IMR-90 (cell line): Measurements from ENCODE around the gene ACBD5. TPM values are rescaled to one million over a fixed set of nuclear protein-coding genes. Genes with fewer than 3 reads are reported as not detected.
"Not testable (repeated sequence)": the region's sequence is repeated elsewhere in the genome, so short reads cannot be mapped to it uniquely, and the experiment has no call there.

Experiments used
- ATAC-seq: fragments of 200-7000 bp; cut with Tn5 transposase; 2 replicates; pipeline ENCODE4 v1.9.1; 2020; ENCODE audit warnings: low read depth, mild to moderate bottlenecking, moderate library complexity
- BruUV-seq: library from RNA; stranded (reverse); fragments of 400-500 nt; replicated peaks from 2 replicates; lab custom pipeline; 2021; lab: Mats Ljungman, UMichigan
- CTCF ChIA-PET: fragments of 300-600 bp; formaldehyde crosslinking; extraction: SDS; loops from one replicate; lab custom pipeline; 2021; ENCODE audit warnings: antibody characterized with exemption; lab: Yijun Ruan, JAX
- POLR2A ChIA-PET: fragments of 300-600 bp; sonication (Branson Sonifier 250); formaldehyde crosslinking; loops from one replicate; lab custom pipeline; 2022; ENCODE audit warnings: antibody characterized with exemption; ENCODE audit not compliant: unreplicated experiment; lab: Charles Lee
- DNase-seq: peaks from one replicate; pipeline ENCODE4 v3.0.0; 2013
- H2AFZ ChIP-seq: replicated peaks from 2 replicates; pipeline ENCODE3; 2013; ENCODE audit warnings: low read length, mild to moderate bottlenecking; ENCODE audit not compliant: poor library complexity
- H2AK5ac ChIP-seq: 2 replicates; pipeline ENCODE4 v1.6.1; 2013; ENCODE audit warnings: low read depth, low read length, inconsistent platforms
- H2AK9ac ChIP-seq: replicated peaks from 2 replicates; pipeline ENCODE3; 2013; ENCODE audit warnings: mild to moderate bottlenecking, low read depth, low read length, moderate library complexity; ENCODE audit not compliant: poor library complexity
- H2BK120ac ChIP-seq: 2 replicates; pipeline ENCODE4 v1.6.1; 2013; ENCODE audit warnings: low read depth, low read length, inconsistent platforms
- H2BK15ac ChIP-seq: 3 replicates; pipeline ENCODE4 v1.6.1; 2013; ENCODE audit warnings: low read depth, low read length, inconsistent platforms
- H2BK20ac ChIP-seq: 2 replicates; pipeline ENCODE4 v1.6.1; 2013; ENCODE audit warnings: low read depth, mild to moderate bottlenecking, inconsistent platforms, low read length, moderate library complexity
- H2BK5ac ChIP-seq: 2 replicates; pipeline ENCODE4 v1.6.1; 2013; ENCODE audit warnings: mild to moderate bottlenecking, low read depth, low read length, inconsistent platforms; ENCODE audit not compliant: poor library complexity, severe bottlenecking
- H3K14ac ChIP-seq: replicated peaks from 2 replicates; pipeline ENCODE4 v1.6.1; 2013; ENCODE audit warnings: low read depth, low read length, inconsistent platforms
- H3K18ac ChIP-seq: 2 replicates; pipeline ENCODE4 v1.6.1; 2013; ENCODE audit warnings: low read depth, low read length, control low read depth
- H3K23ac ChIP-seq: 2 replicates; pipeline ENCODE4 v1.6.1; 2013; ENCODE audit warnings: low read depth, low read length, inconsistent platforms
- H3K27ac ChIP-seq: 2 replicates; pipeline ENCODE4 v1.5.1; 2013; ENCODE audit warnings: mild to moderate bottlenecking, control low read depth, low read length; ENCODE audit not compliant: insufficient read depth
- H3K27me3 ChIP-seq: 2 replicates; pipeline ENCODE4 v1.6.1; 2013; ENCODE audit warnings: low read length; ENCODE audit not compliant: control insufficient read depth, insufficient read depth
- H3K36me3 ChIP-seq: 2 replicates; pipeline ENCODE4 v1.6.1; 2013; ENCODE audit warnings: low read length, mixed read lengths; ENCODE audit not compliant: control insufficient read depth, insufficient read depth
- H3K4ac ChIP-seq: 2 replicates; pipeline ENCODE4 v1.6.1; 2013; ENCODE audit warnings: low read depth, low read length, inconsistent platforms
- H3K4me1 ChIP-seq: 2 replicates; pipeline ENCODE4 v1.6.1; 2013; ENCODE audit warnings: low read length, mixed read lengths; ENCODE audit not compliant: control insufficient read depth, insufficient read depth
- H3K4me2 ChIP-seq: 2 replicates; pipeline ENCODE4 v1.6.1; 2013; ENCODE audit warnings: low read depth, mild to moderate bottlenecking, control low read depth, low read length, moderate library complexity
- H3K4me3 ChIP-seq: 2 replicates; pipeline ENCODE4 v1.5.1; 2013; ENCODE audit warnings: low read depth, mild to moderate bottlenecking, control low read depth, low read length, moderate library complexity; ENCODE audit not compliant: insufficient read depth
- H3K56ac ChIP-seq: 2 replicates; pipeline ENCODE4 v1.6.1; 2013; ENCODE audit warnings: low read length, inconsistent platforms; ENCODE audit not compliant: insufficient read depth; ENCODE audit errors: extremely low read depth
- H3K79me1 ChIP-seq, 2 experiments: 2 replicates each; pipeline ENCODE4 v1.6.1; 2013; ENCODE audit warnings: low read length in 2 of 2, inconsistent platforms in 1 of 2, low read depth in 1 of 2
- H3K9ac ChIP-seq: 2 replicates; pipeline ENCODE4 v1.6.1; 2013; ENCODE audit warnings: low read depth, low read length, control low read depth
- H3K9me1 ChIP-seq: 2 replicates; pipeline ENCODE4 v1.6.1; 2013; ENCODE audit warnings: low read length, inconsistent platforms; ENCODE audit not compliant: insufficient read depth
- H3K9me3 ChIP-seq: 2 replicates; pipeline ENCODE4 v1.6.1; 2013; ENCODE audit warnings: low read length; ENCODE audit not compliant: control insufficient read depth, insufficient read depth
- H4K20me1 ChIP-seq: 2 replicates; pipeline ENCODE4 v1.6.1; 2013; ENCODE audit warnings: low read length, inconsistent platforms; ENCODE audit not compliant: insufficient read depth
- H4K5ac ChIP-seq: 2 replicates; pipeline ENCODE4 v1.6.1; 2013; ENCODE audit warnings: mild to moderate bottlenecking, low read depth, low read length, control low read depth
- H4K8ac ChIP-seq, 2 experiments: 2 replicates each; pipeline ENCODE4 v1.6.1; 2013; ENCODE audit warnings: low read depth in 2 of 2, low read length in 2 of 2, control low read depth in 1 of 2, inconsistent platforms in 1 of 2
- H4K91ac ChIP-seq: 2 replicates; pipeline ENCODE4 v1.6.1; 2013; ENCODE audit warnings: low read depth, low read length, inconsistent platforms; ENCODE audit not compliant: insufficient read depth
- WGBS, 2 experiments: methylation state at CpG; one replicate each; pipeline versions ENCODE4 v1.1.5 to v1.1.7; 2013; ENCODE audit warnings: missing lambda C conversion rate in 2 of 2; ENCODE audit not compliant: insufficient read length in 1 of 2; ENCODE audit errors: extremely low coverage in 2 of 2; 5-methylcytosine and 5-hydroxymethylcytosine counted together
- dilution Hi-C: fragments of 300-500 bp; cut with HindIII; formaldehyde crosslinking; loops from one replicate; pipeline ENCODE4 v1.14.3; 2018; ENCODE audit warnings: low sequenced_read_pairs; ENCODE audit not compliant: unreplicated experiment
- in situ Hi-C: fragments of 300-500 bp; cut with MboI; formaldehyde crosslinking; loops from 3 replicates; pipeline ENCODE4 v1.14.3; 2019; ENCODE audit warnings: low sequenced_read_pairs, inconsistent platforms, mixed read lengths
- intact Hi-C: fragments of 100-400 bp; cut with micrococcal nuclease; formaldehyde crosslinking; loops from 2 replicates; pipeline ENCODE4 v1.10.0; 2022
- polyA plus RNA-seq, 3 experiments: library from polyadenylated mRNA; depleted of rRNA; stranded (reverse); fragments of >200 nt; gene quantifications; 2 replicates each; pipeline ENCODE4 v1.2.3, GENCODE V29; 2012; ENCODE audit warnings: low replicate concordance in 1 of 3
- total RNA-seq: library from RNA; depleted of rRNA; stranded (reverse); fragments of >200 nt; gene quantifications from 2 replicates; pipeline ENCODE4 v1.2.3, GENCODE V29; 2012

ACBD5 gene
- total and polyA plus RNA-seq, 2 of the 4 experiments (the other 2 are of a cell fraction), result 7.7 to 11.7 TPM

DNA sequence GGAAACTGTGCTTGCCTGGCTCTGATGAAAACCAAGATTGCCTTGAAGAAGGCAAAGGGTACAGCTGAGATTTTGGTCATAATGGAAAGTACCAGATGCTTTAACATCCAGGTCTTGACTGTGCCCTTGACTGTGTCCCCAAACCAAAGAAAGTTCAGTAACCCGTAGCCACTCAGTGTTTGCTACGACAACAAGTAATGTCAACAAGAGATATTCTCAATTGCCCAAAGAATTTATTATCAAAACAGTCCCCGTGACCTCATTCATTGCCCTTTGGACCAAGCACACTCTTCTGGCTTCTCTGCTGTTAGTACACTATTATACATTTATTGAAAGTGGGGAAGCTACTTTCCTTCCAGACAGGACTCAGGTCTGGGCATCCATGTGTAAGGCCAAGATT, 25.4 kb upstream of the ACBD5 start:
- H3K9me1 ChIP-seq, H4K20me1 ChIP-seq, H3K4ac ChIP-seq, H4K91ac ChIP-seq, POLR2A ChIA-PET, H3K23ac ChIP-seq, DNase-seq, CTCF ChIA-PET, H2BK120ac ChIP-seq, H3K14ac ChIP-seq, H3K18ac ChIP-seq, H3K4me2 ChIP-seq, H2BK15ac ChIP-seq, H3K9ac ChIP-seq, ATAC-seq, H3K79me1 ChIP-seq, H3K27ac ChIP-seq, H4K8ac ChIP-seq, H2AK9ac ChIP-seq, H3K9me3 ChIP-seq, H3K27me3 ChIP-seq, H3K56ac ChIP-seq, H3K4me3 ChIP-seq, H2AK5ac ChIP-seq, H4K5ac ChIP-seq, H2AFZ ChIP-seq, in situ Hi-C loops, H2BK5ac ChIP-seq, H3K4me1 ChIP-seq, intact Hi-C loops, H3K36me3 ChIP-seq, dilution Hi-C loops, BruUV-seq, H2BK20ac ChIP-seq: not testable (repeated sequence)
- WGBS, 2 experiments, result no CpG with 5 or more reads among the region's 3 CpGs

GRCh38 chr10:27262788-27263187, 22.2 kb upstream of the ACBD5 start:
- H3K4me1 ChIP-seq, H3K36me3 ChIP-seq, H2BK120ac ChIP-seq, H3K56ac ChIP-seq, H4K5ac ChIP-seq, intact Hi-C loops, ATAC-seq, H4K20me1 ChIP-seq, H3K9ac ChIP-seq, BruUV-seq, H2BK20ac ChIP-seq, H3K27ac ChIP-seq, CTCF ChIA-PET, H3K18ac ChIP-seq, H2BK15ac ChIP-seq, H4K91ac ChIP-seq, H3K4me3 ChIP-seq, H3K4me2 ChIP-seq, H3K9me3 ChIP-seq, dilution Hi-C loops, H3K23ac ChIP-seq, DNase-seq, in situ Hi-C loops, H3K14ac ChIP-seq, H4K8ac ChIP-seq, H2AK9ac ChIP-seq, H2AK5ac ChIP-seq, H2BK5ac ChIP-seq, H3K4ac ChIP-seq, H3K79me1 ChIP-seq, H2AFZ ChIP-seq, H3K9me1 ChIP-seq: not testable (repeated sequence)
- POLR2A ChIA-PET, result interaction anchor here (0.6 kb wide), 1 partner anchor 11 kb away, joined by 3 read pairs; no protein-coding TSS in a partner anchor
- H3K27me3 ChIP-seq, result peaks cover 25% of the 10 kb centered on the region
- WGBS, 2 experiments, result 20% methylated on average over 1 of the region's 7 CpGs; no CpG with 5 or more reads in 1 of the 2 experiments
